Ascending aorta (tissue), 2 donors: ENCODE results near the gene ATP9A. TPM values are rescaled to one million over a fixed set of nuclear protein-coding genes. Genes with fewer than 3 reads are reported as not detected.

ENCODE experiments used
- DNase-seq, 2 donors: peaks; one replicate each; pipeline ENCODE4 v3.0.0-alpha.2; 2019; ENCODE audit warnings: low spot score in 2 of 2
- H3K27ac ChIP-seq, 2 donors: fragments of 200-600 bp; sonication (generic); one replicate each; pipeline ENCODE4 v1.5.1; 2016 to 2017; ENCODE audit warnings: mild to moderate bottlenecking in 1 of 2
- H3K27me3 ChIP-seq: fragments of 200-600 bp; sonication (generic); one replicate; pipeline ENCODE4 v1.5.1; 2017
- H3K36me3 ChIP-seq, 2 donors: fragments of 200-600 bp; sonication (generic); one replicate each; pipeline ENCODE4 v1.5.1; 2016
- H3K4me1 ChIP-seq, 2 donors: fragments of 200-600 bp; sonication (generic); one replicate each; pipeline ENCODE4 v1.5.1; 2016 to 2017; ENCODE audit warnings: mild to moderate bottlenecking in 1 of 2
- H3K4me3 ChIP-seq, 2 donors: fragments of 200-600 bp; sonication (generic); one replicate each; pipeline ENCODE4 v1.5.1; 2016 to 2017; ENCODE audit warnings: mild to moderate bottlenecking in 1 of 2
- H3K9me3 ChIP-seq, 2 donors: fragments of 200-600 bp; sonication (generic); one replicate each; pipeline ENCODE4 v1.5.1; 2016
- intact Hi-C: fragments of 100-400 bp; cut with DNase I; formaldehyde crosslinking; loops from one replicate; pipeline ENCODE4 v1.15.1; 2023
- total RNA-seq: library from RNA; depleted of rRNA; stranded (reverse); fragments of >200 nt; gene quantifications from one replicate; pipeline ENCODE4 v1.1.0, GENCODE V29; 2016
- TF ChIP-seq, protein P1 (sequence below), 3 experiments: fragments of 200-600 bp in 2 of 3; fragments of 450-650 bp in 1 of 3; sonication (generic) in 2 of 3; IDR thresholded peaks; one replicate each; pipeline ENCODE4 v1.5.1; 2016 to 2019; ENCODE audit warnings: antibody characterized with exemption in 3 of 3, mild to moderate bottlenecking in 1 of 3, moderate library complexity in 1 of 3

Gene ATP9A
- total RNA-seq, 1 donor from 2014 or later, result 14.5 TPM

DNA sequence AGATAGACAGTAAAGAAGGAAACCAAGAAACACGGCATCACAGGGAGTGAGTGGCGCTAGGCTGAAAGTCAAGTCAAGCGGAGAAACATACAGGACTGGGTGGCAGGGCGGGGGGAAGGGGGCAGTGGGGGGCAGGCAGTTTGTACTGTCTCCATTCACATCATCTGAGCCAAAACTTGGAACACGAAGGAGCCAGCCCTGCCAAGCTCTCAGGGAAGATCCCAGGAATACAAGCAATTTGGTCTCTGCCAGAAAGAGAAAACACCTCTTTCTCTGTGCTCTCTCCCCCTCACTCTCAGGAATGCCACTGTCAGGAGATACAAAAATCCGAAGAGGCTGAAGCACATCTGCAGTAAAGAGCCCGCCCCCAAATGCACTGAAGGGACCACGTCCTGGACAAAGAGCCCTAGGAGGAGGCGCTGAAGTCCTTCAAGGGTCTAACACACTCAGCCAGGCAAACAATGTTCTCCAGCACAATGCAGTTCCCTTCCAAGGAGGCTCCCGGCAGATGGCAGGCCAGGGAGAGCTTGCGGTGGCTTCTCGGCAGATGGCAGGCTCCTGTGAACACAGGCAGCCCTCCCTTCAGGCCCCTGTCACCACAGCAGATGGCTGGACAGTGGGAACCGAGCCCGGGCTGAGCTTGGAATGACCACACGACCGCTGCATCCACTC, 90.0 kb downstream of the ATP9A start:
- DNase-seq, result no peak
- Histone ChIP-seq H3K4me3 (no peak overlapping the region), H3K36me3 (peaks cover 10 to 32% of the 10 kb centered on the region in 2 donors)

DNA sequence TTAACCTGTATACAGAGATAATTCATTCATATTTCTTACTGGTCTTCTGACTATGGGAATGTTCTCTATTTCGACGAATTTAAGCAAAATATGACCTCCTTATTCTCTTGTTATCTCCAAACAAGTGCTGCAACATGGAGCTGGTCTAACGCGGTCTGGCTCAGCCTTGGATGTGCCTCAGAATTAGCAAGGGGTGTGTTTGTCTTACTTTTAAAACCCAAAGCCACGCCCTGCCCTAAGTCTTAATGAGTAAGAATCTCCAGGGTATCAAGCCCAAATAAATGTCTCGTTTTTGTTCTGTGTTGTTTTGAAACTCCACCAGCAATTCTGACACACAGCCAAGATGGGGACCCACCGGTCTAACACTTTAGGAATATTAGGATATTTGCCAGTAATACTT, 99.2 kb downstream of the ATP9A start:
- Histone ChIP-seq H3K27ac (no peak overlapping the region), H3K4me1 (no peaks in the 10 kb centered on the region), H3K9me3 (no peaks in the 10 kb centered on the region), H3K36me3 (peaks cover 35 to 70% of the 10 kb centered on the region in 2 donors), H3K27me3 (no peaks in the 10 kb centered on the region), H3K4me3 (no peak overlapping the region)
- DNase-seq, result no peak
- TF ChIP-seq, protein P1, sequence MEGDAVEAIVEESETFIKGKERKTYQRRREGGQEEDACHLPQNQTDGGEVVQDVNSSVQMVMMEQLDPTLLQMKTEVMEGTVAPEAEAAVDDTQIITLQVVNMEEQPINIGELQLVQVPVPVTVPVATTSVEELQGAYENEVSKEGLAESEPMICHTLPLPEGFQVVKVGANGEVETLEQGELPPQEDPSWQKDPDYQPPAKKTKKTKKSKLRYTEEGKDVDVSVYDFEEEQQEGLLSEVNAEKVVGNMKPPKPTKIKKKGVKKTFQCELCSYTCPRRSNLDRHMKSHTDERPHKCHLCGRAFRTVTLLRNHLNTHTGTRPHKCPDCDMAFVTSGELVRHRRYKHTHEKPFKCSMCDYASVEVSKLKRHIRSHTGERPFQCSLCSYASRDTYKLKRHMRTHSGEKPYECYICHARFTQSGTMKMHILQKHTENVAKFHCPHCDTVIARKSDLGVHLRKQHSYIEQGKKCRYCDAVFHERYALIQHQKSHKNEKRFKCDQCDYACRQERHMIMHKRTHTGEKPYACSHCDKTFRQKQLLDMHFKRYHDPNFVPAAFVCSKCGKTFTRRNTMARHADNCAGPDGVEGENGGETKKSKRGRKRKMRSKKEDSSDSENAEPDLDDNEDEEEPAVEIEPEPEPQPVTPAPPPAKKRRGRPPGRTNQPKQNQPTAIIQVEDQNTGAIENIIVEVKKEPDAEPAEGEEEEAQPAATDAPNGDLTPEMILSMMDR (IDR thresholded peaks at IDR 0.05), result no peak
- intact Hi-C loops, result no loop called here

More for the DNA sequence above, 90.0 kb downstream of the ATP9A start:
- intact Hi-C loops, result no loop called here
- H3K4me1 ChIP-seq, result no peaks in the 10 kb centered on the region
- H3K9me3 ChIP-seq, result no peaks in the 10 kb centered on the region
- peak overlapping the region in 1 of 2 donors; percentile 5 for H3K27ac ChIP-seq
- TF ChIP-seq, protein P1 (IDR thresholded peaks at IDR 0.05), result peak in 1 of 3 experiments; percentile 15
- H3K27me3 ChIP-seq, result no peaks in the 10 kb centered on the region

DNA sequence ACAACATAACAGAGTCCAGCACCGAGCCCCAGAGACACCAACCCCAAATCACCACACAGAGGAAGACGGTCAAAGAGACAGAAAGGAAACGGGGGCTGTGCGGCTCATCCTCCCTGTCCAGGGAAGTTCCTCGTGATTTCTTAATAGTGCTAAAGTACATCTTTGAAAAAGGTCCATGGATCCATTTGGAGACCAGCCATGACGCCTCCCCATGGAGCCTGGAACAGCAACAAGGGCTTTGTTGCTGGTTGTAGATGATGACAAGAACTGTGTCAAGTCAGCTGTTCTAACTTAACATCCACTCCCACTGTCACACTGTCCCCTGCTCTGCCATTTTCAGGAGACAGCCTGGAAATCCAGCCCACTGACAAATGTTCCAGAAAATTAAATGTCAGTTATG, 99.7 kb downstream of the ATP9A start:
- Histone ChIP-seq H3K36me3 (peaks cover 33 to 67% of the 10 kb centered on the region in 2 donors), H3K4me3 (no peak overlapping the region), H3K4me1 (no peaks in the 10 kb centered on the region), H3K27me3 (no peaks in the 10 kb centered on the region), H3K9me3 (no peaks in the 10 kb centered on the region), H3K27ac (no peak overlapping the region)
- intact Hi-C loops, result no loop called here
- no peak for DNase-seq
- TF ChIP-seq, protein P1 (IDR thresholded peaks at IDR 0.05), result no peak

DNA sequence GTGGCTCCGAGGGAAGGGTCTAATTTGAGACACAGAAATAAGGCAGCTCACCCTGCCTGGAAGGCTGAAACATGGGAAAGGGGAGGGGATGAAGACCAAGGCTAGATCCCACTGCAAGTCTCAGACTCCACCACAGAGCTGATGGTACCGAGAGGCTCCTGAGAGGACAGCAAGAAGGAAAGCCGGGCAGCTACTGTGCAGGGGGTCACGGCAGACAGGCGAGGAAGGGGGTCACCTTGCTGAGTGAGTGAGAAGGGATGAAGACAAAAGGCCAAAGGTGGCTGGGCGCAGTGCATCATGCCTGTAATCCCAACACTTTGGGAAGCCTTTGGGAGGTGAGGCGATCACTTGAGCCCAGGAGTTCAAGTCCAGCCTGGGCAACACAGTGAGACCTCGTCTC, 100.7 kb downstream of the ATP9A start:
- no peak overlapping the region for H3K4me3 ChIP-seq
- DNase-seq, result no peak
- TF ChIP-seq, protein P1 (IDR thresholded peaks at IDR 0.05), result no peak
- no peaks in the 10 kb centered on the region for H3K9me3 ChIP-seq
- H3K4me1 ChIP-seq, result no peaks in the 10 kb centered on the region
- intact Hi-C loops, result no loop called here
- peaks cover 30 to 56% of the 10 kb centered on the region in 2 donors for H3K36me3 ChIP-seq
- H3K27ac ChIP-seq, result no peak overlapping the region
- H3K27me3 ChIP-seq, result no peaks in the 10 kb centered on the region

DNA sequence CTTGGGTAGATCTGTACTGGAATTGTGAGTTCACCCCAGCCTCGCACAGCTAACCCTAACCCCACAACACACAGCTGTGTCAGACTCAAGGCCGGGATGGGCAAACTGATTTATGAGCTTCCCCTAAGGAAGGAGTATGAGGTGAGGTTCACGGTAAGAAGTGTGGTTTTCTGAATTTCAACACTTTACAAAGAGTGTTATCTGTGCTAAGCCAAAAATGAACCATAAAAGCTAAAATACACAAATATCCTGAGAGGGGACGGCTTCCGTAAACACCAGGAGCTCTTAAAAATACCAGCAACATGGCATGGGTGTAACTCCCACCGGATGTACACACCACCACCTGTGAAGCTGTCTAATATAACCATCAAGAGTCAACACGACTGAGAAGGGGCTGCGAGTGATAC, 101.2 kb downstream of the ATP9A start:
- intact Hi-C loops, result no loop called here
- Histone ChIP-seq H3K27me3 (no peaks in the 10 kb centered on the region), H3K4me1 (no peaks in the 10 kb centered on the region), H3K36me3 (peaks cover 30 to 52% of the 10 kb centered on the region in 2 donors), H3K4me3 (no peak overlapping the region), H3K9me3 (no peaks in the 10 kb centered on the region), H3K27ac (no peak overlapping the region)
- DNase-seq, result no peak
- TF ChIP-seq, protein P1 (IDR thresholded peaks at IDR 0.05), result no peak
